Retinal pigment epithelial cell (primary cell): ENCODE data around the gene NADK2.
"Not testable (repeated sequence)": the region's sequence is repeated elsewhere in the genome, so short reads cannot be mapped to it uniquely, and the experiment has no call there.

Source experiments
- DNase-seq: peaks from one replicate; pipeline ENCODE4 v3.0.0-alpha.2; 2010; ENCODE audit warnings: low read depth
- H3K4me3 ChIP-seq: 2 replicates; pipeline ENCODE4 v1.5.1; 2011; ENCODE audit warnings: mild to moderate bottlenecking, low read length, control low read depth, moderate library complexity
- TF ChIP-seq, protein P1 (sequence below): conservative IDR thresholded peaks from 2 replicates; pipeline ENCODE4 v1.5.1; 2011; ENCODE audit warnings: low read depth, low read length, control low read depth, inconsistent platforms

The NADK2 gene, protein sequence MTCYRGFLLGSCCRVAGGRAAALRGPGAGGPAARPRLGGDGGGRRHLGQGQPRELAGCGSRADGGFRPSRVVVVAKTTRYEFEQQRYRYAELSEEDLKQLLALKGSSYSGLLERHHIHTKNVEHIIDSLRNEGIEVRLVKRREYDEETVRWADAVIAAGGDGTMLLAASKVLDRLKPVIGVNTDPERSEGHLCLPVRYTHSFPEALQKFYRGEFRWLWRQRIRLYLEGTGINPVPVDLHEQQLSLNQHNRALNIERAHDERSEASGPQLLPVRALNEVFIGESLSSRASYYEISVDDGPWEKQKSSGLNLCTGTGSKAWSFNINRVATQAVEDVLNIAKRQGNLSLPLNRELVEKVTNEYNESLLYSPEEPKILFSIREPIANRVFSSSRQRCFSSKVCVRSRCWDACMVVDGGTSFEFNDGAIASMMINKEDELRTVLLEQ

DNA sequence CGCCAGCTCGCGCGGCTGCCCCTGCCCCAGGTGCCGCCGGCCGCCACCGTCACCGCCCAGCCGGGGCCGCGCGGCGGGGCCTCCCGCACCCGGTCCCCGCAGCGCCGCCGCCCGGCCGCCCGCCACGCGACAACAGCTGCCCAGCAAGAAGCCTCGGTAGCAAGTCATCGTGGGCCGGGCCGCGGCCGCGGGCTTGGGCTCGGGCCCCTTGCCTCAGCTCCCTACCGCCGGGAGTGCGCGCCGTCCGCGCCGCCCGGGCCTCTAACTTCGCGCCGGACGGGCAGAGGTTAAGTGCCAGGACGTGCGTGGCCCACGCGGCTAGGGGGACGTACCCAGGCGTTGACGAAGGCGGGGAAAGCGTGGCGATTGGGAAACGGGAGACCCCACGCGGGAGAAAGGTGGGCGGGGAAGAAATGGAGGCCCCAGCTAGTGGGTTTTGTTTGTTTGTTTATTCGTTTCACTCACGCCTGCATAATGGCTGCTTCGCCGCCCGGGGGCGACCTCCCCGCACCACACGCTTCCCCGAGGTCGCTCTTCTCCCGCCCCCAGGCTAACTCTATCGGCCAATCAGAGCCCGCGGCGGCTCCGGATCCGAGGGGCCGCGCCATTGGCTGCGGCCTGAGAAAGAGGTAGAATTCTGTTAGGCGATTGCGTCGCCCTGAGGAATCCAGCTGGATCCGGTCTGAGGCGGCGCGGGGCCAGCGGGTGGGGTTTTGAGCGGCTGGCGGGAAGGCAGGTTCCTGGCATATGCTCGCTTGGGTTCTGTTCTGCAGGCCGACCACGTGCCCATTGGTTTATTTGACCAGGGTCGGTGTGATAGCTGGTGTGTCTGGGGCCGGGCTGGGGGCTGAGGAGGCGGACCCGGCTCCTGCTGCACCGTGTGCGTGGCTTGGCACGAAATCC lies at the start of gene NADK2:
NADK2 (minus strand) TSS at position 295 of the 903 bp plus-strand sequence; CDS start at position 168, 127 bp downstream.
- TF ChIP-seq, protein P1, sequence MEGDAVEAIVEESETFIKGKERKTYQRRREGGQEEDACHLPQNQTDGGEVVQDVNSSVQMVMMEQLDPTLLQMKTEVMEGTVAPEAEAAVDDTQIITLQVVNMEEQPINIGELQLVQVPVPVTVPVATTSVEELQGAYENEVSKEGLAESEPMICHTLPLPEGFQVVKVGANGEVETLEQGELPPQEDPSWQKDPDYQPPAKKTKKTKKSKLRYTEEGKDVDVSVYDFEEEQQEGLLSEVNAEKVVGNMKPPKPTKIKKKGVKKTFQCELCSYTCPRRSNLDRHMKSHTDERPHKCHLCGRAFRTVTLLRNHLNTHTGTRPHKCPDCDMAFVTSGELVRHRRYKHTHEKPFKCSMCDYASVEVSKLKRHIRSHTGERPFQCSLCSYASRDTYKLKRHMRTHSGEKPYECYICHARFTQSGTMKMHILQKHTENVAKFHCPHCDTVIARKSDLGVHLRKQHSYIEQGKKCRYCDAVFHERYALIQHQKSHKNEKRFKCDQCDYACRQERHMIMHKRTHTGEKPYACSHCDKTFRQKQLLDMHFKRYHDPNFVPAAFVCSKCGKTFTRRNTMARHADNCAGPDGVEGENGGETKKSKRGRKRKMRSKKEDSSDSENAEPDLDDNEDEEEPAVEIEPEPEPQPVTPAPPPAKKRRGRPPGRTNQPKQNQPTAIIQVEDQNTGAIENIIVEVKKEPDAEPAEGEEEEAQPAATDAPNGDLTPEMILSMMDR: peak; percentile 59
- DNase-seq: peak; percentile 82
- peak within 1 kb of the TSS; percentile 70 for H3K4me3 ChIP-seq

DNA sequence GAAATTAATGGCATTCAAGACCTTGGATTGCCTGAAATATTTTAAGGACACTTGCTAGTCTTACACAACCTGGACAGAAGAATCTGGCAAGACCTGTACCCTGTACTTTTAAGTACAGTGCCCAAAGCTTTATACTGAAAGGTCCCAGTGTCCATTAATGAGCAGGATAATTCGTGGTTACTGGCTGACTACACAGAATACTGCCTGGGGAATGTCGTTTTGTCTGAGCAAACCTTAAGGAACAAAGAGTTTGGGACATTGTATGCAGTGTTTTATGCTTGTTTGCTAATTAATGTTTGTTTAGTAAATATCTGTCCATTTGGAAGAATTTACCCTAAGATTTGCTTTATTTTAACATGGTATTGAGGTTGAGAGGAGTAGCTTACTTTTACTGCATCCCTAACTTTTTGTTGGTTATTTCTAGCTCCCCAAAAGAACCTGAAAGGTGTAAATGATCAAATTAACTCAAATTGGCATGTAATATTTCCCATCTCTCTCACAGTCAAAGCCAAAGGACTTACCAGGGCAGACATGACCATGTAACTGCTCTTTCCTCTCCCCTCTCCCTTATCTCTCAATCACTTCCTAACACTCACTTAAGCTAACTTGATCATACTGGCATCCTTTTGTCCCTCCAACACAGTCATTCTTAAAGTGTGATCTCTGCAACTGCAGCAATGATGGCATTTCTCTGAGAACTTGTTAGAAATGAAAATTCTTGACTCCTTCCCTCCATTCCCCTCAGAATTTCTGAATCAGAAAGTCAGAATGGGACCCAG lies 44.3 kb upstream of the NADK2 start:
- no peak overlapping the region for H3K4me3 ChIP-seq
- no peak for DNase-seq
- TF ChIP-seq, protein P1: no peak

DNA sequence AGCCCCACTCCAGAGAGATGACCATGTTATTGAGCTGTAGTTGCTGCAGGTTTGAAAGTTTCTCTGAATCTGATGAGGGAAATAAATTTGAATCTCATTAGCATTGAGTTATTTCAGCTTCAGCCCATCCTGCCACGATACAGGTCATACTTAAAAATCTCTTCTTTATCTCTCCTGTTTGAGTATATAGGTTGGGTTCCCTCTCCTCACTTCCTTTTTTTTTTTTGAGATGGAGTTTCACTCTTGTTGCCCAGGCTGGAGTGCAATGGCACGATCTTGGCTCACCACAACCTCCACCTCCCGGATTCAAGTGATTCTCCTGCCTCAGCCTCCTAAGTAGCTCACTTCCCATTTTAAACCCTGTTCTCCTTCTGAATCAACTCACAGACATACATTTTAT lies 42.0 kb upstream of the NADK2 start:
- not testable (repeated sequence) for DNase-seq, H3K4me3 ChIP-seq

DNA sequence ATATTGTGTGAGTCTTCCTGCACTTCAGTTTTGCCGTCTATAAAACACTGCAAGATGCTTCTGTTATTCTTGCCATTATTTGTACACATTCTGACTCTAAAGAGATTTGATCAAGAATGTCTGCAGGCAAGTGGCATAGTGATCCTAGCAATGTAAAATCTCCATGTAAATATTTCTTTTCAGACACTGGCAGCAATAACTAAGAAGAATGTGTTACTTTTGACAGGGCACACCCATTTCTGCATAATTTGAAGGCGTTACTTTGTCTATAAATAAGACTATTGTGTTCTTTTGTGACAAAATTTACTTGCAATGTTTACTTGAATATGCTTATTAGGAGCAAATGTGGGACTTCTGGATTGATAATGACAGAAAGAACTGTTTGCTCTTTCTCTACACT lies 39.9 kb upstream of the NADK2 start:
- TF ChIP-seq, protein P1: no peak

DNA sequence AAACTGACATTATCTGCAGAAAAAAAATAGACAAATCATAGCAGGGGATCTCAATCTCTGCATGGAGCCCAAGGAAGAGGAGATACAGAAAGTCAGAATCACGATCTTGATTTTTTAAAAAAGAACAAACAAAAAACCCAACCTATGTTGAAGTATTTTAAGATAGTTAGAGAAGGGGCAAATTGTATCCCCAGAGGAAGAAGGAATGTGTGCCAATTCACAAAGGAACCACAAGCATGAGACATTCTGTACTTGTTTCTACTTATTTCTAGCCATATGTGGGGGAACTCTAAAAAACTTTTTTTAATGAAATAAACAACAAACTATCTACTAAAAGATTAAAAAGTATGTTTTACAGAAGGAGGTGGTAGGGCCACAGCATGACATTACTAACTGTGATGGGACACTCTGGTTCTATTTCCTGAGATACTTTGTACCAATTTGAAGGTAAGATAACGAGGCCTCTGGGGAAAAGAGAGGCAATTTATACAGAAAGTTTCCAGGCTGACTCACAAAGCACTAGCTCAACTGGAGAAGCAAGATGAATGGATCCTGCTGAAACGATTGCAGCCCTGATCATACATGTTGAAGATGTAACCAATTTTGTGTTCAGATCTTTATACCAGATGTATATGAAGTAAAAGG lies 37.5 kb upstream of the NADK2 start:
- no peak overlapping the region for H3K4me3 ChIP-seq
- TF ChIP-seq, protein P1: no peak
- DNase-seq: no peak

More for the DNA sequence above, 39.9 kb upstream of the NADK2 start:
- no peak overlapping the region for H3K4me3 ChIP-seq
- DNase-seq: no peak

DNA sequence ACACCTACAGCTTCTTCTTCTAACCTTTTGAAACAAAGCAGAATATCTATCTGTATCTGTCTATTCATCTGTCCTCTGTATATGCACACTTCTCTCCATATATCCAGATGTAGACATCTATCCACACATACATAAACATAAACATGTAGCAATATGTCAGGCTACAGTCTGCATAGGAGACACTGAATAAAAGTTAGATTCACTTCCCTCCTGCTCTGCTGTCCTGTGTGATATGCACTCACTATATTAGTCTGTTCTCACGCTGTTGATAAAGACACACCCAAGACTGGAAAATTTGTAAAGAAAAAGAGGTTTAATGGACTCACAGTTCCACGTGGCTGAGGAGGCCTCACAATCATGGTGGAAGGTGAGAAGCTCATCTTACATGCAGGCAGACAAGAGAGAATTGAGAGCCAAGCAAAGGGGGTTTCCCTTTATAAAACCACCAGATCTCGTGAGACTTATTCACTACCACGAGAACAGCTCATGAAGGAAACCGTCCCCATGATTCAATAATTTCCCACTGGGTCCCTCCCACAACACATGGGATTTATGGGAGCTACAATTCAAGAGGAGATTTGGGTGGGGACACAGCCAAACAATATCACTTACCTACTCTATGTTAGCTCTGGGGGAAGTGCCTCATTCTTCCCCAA lies 35.9 kb upstream of the NADK2 start:
- TF ChIP-seq, protein P1: no peak
- no peak overlapping the region for H3K4me3 ChIP-seq
- DNase-seq: no peak
